Right lobe of liver (tissue), 4 donors: ENCODE measurements around the gene SUB1.

Source experiments
- POLR2A ChIP-seq: fragments of 450-650 bp; IDR thresholded peaks from one replicate; pipeline ENCODE4 v1.6.1; 2017; ENCODE audit warnings: antibody characterized with exemption, mild to moderate bottlenecking
- TF ChIP-seq, protein P1 (sequence below), 4 donors: fragments of 200-600 bp in 3 of 4; fragments of 450-650 bp in 1 of 4; IDR thresholded peaks; one replicate each; pipeline versions ENCODE4 v1.5.1 to v1.8.0; 2016 to 2022; ENCODE audit warnings: antibody characterized with exemption in 4 of 4, mild to moderate bottlenecking in 2 of 4
- donor health status: DM: no; HTN: no; CAD: no.
- donor health status: DM: no; HTN: no; CAD: no.
- donor health status: DM: no; HTN: yes; CAD: no.

DNA sequence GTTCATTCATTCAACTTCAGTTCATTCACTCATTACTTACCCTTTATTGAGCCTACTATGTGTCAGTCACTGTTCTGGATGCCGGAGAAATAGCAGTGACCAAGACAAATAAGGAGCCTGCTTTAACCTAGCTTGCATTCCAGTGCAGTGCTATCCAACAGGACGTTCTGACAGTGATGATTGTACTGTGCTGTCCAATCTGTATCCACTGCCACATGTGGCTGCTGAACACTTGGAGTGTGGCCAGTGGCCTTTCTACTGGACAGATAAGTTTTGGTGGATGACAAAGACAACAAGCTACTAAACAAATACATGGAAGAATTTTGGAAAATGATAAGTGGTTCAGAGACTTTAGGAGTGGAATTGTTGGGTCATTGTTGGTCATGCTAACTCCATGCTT lies 33.6 kb downstream of the SUB1 start:
- TF ChIP-seq, protein P1, sequence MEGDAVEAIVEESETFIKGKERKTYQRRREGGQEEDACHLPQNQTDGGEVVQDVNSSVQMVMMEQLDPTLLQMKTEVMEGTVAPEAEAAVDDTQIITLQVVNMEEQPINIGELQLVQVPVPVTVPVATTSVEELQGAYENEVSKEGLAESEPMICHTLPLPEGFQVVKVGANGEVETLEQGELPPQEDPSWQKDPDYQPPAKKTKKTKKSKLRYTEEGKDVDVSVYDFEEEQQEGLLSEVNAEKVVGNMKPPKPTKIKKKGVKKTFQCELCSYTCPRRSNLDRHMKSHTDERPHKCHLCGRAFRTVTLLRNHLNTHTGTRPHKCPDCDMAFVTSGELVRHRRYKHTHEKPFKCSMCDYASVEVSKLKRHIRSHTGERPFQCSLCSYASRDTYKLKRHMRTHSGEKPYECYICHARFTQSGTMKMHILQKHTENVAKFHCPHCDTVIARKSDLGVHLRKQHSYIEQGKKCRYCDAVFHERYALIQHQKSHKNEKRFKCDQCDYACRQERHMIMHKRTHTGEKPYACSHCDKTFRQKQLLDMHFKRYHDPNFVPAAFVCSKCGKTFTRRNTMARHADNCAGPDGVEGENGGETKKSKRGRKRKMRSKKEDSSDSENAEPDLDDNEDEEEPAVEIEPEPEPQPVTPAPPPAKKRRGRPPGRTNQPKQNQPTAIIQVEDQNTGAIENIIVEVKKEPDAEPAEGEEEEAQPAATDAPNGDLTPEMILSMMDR (IDR thresholded peaks at IDR 0.05): no peak
- TF ChIP-seq POLR2A: no peak
